Esophagus muscularis mucosa (tissue), 4 donors: Measurements from ENCODE around the gene STMND1. TPM values are rescaled to one million over a fixed set of nuclear protein-coding genes. Genes with fewer than 3 reads are reported as not detected.
A peak's percentile ranks its signal among the peaks of the same experiment; 100 is the strongest.
"Not testable (repeated sequence)": the region's sequence is repeated elsewhere in the genome, so short reads cannot be mapped to it uniquely, and the experiment has no call there.

Experiments
- DNase-seq: peaks from one replicate; pipeline ENCODE4 v3.0.0-alpha.2; 2017; ENCODE audit errors: extremely low spot score
- H3K27ac ChIP-seq, 4 donors: fragments of 200-600 bp; sonication (generic); replicated peaks in 1 of 4; 1 replicate in 3 of 4; 2 replicates in 1 of 4; pipeline ENCODE4 v1.5.1; 2016 to 2019; ENCODE audit warnings: mild to moderate bottlenecking in 1 of 4
- H3K27me3 ChIP-seq, 4 donors: fragments of 200-600 bp; sonication (generic); one replicate each; pipeline versions ENCODE4 v1.5.1 to v1.6.0; 2016 to 2019
- H3K36me3 ChIP-seq, 4 donors: fragments of 200-600 bp; sonication (generic); one replicate each; pipeline ENCODE4 v1.5.1; 2016 to 2019
- H3K4me1 ChIP-seq, 4 donors: fragments of 200-600 bp; sonication (generic); one replicate each; pipeline ENCODE4 v1.5.1; 2016 to 2019
- H3K4me3 ChIP-seq, 4 donors: fragments of 200-600 bp; sonication (generic); 1 replicate in 2 of 4; 2 replicates in 2 of 4; pipeline ENCODE4 v1.5.1; 2016 to 2019; ENCODE audit warnings: mild to moderate bottlenecking in 4 of 4, moderate library complexity in 1 of 4
- H3K9me3 ChIP-seq, 4 donors: fragments of 200-600 bp; sonication (generic); 1 replicate in 3 of 4; 2 replicates in 1 of 4; pipeline ENCODE4 v1.5.1; 2016 to 2019
- EP300 ChIP-seq: sonication (generic); formaldehyde crosslinking; IDR thresholded peaks from one replicate; pipeline ENCODE4 v1.6.1; 2017; ENCODE audit warnings: antibody characterized with exemption
- POLR2A ChIP-seq: fragments of 450-650 bp; IDR thresholded peaks from one replicate; pipeline ENCODE4 v1.6.1; 2017; ENCODE audit warnings: antibody characterized with exemption, moderate library complexity, mild to moderate bottlenecking, low read depth
- POLR2AphosphoS5 ChIP-seq, 2 donors: sonication (generic); formaldehyde crosslinking; IDR thresholded peaks; one replicate each; pipeline ENCODE4 v1.6.1; 2017; ENCODE audit warnings: antibody characterized with exemption in 2 of 2
- WGBS: methylation state at CpG from one replicate; pipeline ENCODE4 v1.1.5; 2018; 5-methylcytosine and 5-hydroxymethylcytosine counted together
- intact Hi-C: fragments of 100-400 bp; cut with DNase I; formaldehyde crosslinking; loops from one replicate; pipeline ENCODE4 v1.15.1; 2023
- total RNA-seq, 4 donors: library from RNA; depleted of rRNA; stranded (reverse); fragments of >200 nt; gene quantifications; one replicate each; pipeline versions ENCODE4 v1.1.0 to v1.2.1, GENCODE V29; 2016
- TF ChIP-seq, protein P1 (sequence below), 3 experiments: fragments of 200-600 bp in 2 of 3; fragments of 450-650 bp in 1 of 3; sonication (generic) in 2 of 3; IDR thresholded peaks; one replicate each; pipeline ENCODE4 v1.5.1; 2017 to 2019; ENCODE audit warnings: antibody characterized with exemption in 3 of 3, mild to moderate bottlenecking in 2 of 3, moderate library complexity in 1 of 3

The STMND1 gene
- total RNA-seq, 4 donors from 2014 or later, result not detected

DNA sequence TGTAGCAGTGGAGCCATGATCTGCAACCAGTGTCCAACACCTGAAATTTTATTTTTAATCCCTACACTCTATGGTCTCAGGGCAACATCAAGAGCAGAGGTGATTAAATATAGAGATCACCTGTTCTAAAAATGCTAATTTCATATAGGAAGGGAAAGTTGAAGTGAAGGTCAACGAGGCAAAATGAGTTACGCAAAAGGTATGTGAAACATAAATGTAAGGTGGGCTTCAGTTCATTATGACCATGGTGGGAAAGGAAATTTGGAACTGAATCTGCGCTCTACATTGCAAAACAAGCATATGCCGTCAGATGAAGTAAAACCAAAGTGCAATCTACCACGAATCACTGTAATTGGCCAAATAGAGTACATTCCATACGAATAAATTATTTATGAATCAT lies 35.2 kb upstream of the STMND1 start:
- no peaks in the 10 kb centered on the region for H3K36me3 ChIP-seq
- DNase-seq, result no peak
- H3K4me3 ChIP-seq, result no peak overlapping the region
- H3K27me3 ChIP-seq, result no peaks in the 10 kb centered on the region
- no peaks in the 10 kb centered on the region for H3K4me1 ChIP-seq
- no peak overlapping the region for H3K27ac ChIP-seq
- intact Hi-C loops, result no loop called here
- peaks cover 0 to 4% (median 0%) of the 10 kb centered on the region in 4 donors for H3K9me3 ChIP-seq
- TF ChIP-seq POLR2A, result no peak
- TF ChIP-seq, protein P1, sequence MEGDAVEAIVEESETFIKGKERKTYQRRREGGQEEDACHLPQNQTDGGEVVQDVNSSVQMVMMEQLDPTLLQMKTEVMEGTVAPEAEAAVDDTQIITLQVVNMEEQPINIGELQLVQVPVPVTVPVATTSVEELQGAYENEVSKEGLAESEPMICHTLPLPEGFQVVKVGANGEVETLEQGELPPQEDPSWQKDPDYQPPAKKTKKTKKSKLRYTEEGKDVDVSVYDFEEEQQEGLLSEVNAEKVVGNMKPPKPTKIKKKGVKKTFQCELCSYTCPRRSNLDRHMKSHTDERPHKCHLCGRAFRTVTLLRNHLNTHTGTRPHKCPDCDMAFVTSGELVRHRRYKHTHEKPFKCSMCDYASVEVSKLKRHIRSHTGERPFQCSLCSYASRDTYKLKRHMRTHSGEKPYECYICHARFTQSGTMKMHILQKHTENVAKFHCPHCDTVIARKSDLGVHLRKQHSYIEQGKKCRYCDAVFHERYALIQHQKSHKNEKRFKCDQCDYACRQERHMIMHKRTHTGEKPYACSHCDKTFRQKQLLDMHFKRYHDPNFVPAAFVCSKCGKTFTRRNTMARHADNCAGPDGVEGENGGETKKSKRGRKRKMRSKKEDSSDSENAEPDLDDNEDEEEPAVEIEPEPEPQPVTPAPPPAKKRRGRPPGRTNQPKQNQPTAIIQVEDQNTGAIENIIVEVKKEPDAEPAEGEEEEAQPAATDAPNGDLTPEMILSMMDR (IDR thresholded peaks at IDR 0.05), result no peak
- no peak for TF ChIP-seq EP300
- TF ChIP-seq POLR2AphosphoS5 (IDR thresholded peaks at IDR 0.05), result no peak
- 74% methylated on average over 6 of the region's 6 CpGs for WGBS

DNA sequence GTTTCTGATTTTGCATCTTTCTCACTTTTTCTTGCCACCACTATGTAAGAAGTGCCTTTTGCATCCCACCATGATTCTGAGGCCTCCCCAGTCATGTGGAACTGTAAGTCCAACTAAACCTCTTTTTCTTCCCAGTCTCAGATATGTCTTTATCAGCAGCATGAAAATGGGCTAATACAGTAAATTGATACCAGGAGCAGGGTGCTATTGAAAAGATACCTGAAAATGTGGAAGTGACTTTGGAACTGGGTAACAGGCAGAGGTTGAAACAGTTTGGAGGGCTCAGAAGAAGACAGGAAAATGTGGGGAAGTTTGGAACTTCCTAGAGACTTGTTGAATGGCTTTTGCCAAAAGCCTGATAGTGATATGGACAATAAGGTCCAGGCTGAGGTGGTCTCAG lies 32.9 kb upstream of the STMND1 start:
- H3K27me3 ChIP-seq, intact Hi-C loops, H3K9me3 ChIP-seq, H3K36me3 ChIP-seq, H3K4me3 ChIP-seq, DNase-seq, H3K27ac ChIP-seq, H3K4me1 ChIP-seq: not testable (repeated sequence)

DNA sequence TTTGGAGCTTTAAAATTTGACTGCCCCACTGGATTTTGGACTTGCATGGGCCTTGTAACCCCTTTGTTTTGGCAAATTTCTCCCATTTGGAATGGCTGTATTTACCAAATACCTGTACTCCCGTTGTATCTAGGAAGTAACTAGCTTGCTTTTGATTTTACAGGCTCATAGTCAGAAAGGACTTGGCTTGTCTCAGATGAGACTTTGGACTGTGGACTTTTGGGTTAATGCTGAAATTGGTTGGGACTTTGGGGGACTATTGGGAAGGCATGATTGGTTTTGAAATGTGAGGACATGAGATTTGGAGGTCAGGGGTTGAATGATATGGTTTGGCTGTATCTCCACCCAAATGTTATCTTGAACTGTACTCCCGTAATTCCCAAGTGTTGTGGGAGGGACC lies 31.4 kb upstream of the STMND1 start:
- 82% methylated on average over 2 of the region's 2 CpGs for WGBS
- H3K27ac ChIP-seq, H3K4me1 ChIP-seq, DNase-seq, H3K4me3 ChIP-seq, H3K36me3 ChIP-seq, intact Hi-C loops, H3K27me3 ChIP-seq, H3K9me3 ChIP-seq: not testable (repeated sequence)

GRCh38 chr6:17073596-17073995 lies 28.3 kb upstream of the STMND1 start:
- H3K9me3 ChIP-seq, result peaks cover 0 to 12% (median 0%) of the 10 kb centered on the region in 4 donors
- DNase-seq, H3K27ac ChIP-seq, H3K27me3 ChIP-seq, H3K4me1 ChIP-seq, H3K36me3 ChIP-seq, H3K4me3 ChIP-seq, intact Hi-C loops: not testable (repeated sequence)
- 80% methylated on average over 1 of the region's 2 CpGs for WGBS

- TF ChIP-seq EP300 (no peak), POLR2A (no peak), POLR2AphosphoS5 (IDR thresholded peaks at IDR 0.05) (no peak)
- TF ChIP-seq, protein P1 (IDR thresholded peaks at IDR 0.05), result no peak
- H3K27ac ChIP-seq, result peak overlapping the region in 1 of 4 donors; percentile 31
- no peak overlapping the region for H3K4me3 ChIP-seq
- peaks cover 0 to 4% (median 0%) of the 10 kb centered on the region in 4 donors for H3K9me3 ChIP-seq
- peaks cover 0 to 10% (median 2%) of the 10 kb centered on the region in 4 donors for H3K4me1 ChIP-seq
- WGBS, result 69% methylated on average over 4 of the region's 4 CpGs
- H3K27me3 ChIP-seq, result no peaks in the 10 kb centered on the region
- DNase-seq, result no peak
- no peaks in the 10 kb centered on the region for H3K36me3 ChIP-seq
- intact Hi-C loops, result loop anchor here (10.0 kb wide), 3 partner anchors 66 to 276 kb away; no protein-coding TSS in a partner anchor
These were observed 20.6 kb upstream of the STMND1 start for GRCh38 chr6:17081273-17081672.

- no peaks in the 10 kb centered on the region for H3K36me3 ChIP-seq
- TF ChIP-seq POLR2AphosphoS5 (IDR thresholded peaks at IDR 0.05) (no peak), POLR2A (no peak), EP300 (no peak)
- TF ChIP-seq, protein P1 (IDR thresholded peaks at IDR 0.05), result no peak
- no peak for DNase-seq
- no peak overlapping the region for H3K4me3 ChIP-seq
- peak overlapping the region in 2 of 4 donors; percentile 6 to 31 for H3K27ac ChIP-seq
- H3K27me3 ChIP-seq, result no peaks in the 10 kb centered on the region
- H3K4me1 ChIP-seq, result peaks cover 0 to 10% (median 2%) of the 10 kb centered on the region in 4 donors
- intact Hi-C loops, result loop anchor here (10.0 kb wide), 3 partner anchors 67 to 277 kb away; no protein-coding TSS in a partner anchor
- WGBS, result 38% methylated on average over 5 of the region's 5 CpGs
- no peaks in the 10 kb centered on the region for H3K9me3 ChIP-seq
These were observed 19.9 kb upstream of the STMND1 start for GRCh38 chr6:17081860-17082508.
